ENCODE measurements around the gene SFXN2.
"Not testable (repeated sequence)": the region's sequence is repeated elsewhere in the genome, so short reads cannot be mapped to it uniquely, and the experiment has no call there.

SFXN2 gene, protein sequence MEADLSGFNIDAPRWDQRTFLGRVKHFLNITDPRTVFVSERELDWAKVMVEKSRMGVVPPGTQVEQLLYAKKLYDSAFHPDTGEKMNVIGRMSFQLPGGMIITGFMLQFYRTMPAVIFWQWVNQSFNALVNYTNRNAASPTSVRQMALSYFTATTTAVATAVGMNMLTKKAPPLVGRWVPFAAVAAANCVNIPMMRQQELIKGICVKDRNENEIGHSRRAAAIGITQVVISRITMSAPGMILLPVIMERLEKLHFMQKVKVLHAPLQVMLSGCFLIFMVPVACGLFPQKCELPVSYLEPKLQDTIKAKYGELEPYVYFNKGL

GRCh38 chr10:102714621-102715455 is at the start of gene SFXN2:
TSS of gene SFXN2 (plus strand) at chr10:102714636. CDS start at chr10:102726637, 12,001 bp downstream.
- Histone ChIP-seq H3K36me3 (no peaks in the 10 kb centered on the region), H3K4me1 (ENCODE audit: control insufficient read depth in 1 of 2, insufficient read depth in 1 of 2, low read depth in 1 of 2, low read length in 1 of 2) (peaks cover 19 to 20% of the 10 kb centered on the region in 2 experiments)
- TF ChIP-seq, protein P1, sequence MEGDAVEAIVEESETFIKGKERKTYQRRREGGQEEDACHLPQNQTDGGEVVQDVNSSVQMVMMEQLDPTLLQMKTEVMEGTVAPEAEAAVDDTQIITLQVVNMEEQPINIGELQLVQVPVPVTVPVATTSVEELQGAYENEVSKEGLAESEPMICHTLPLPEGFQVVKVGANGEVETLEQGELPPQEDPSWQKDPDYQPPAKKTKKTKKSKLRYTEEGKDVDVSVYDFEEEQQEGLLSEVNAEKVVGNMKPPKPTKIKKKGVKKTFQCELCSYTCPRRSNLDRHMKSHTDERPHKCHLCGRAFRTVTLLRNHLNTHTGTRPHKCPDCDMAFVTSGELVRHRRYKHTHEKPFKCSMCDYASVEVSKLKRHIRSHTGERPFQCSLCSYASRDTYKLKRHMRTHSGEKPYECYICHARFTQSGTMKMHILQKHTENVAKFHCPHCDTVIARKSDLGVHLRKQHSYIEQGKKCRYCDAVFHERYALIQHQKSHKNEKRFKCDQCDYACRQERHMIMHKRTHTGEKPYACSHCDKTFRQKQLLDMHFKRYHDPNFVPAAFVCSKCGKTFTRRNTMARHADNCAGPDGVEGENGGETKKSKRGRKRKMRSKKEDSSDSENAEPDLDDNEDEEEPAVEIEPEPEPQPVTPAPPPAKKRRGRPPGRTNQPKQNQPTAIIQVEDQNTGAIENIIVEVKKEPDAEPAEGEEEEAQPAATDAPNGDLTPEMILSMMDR (IDR thresholded peaks at IDR 0.05) = no peak

GRCh38 chr10:102665904-102666509 is 48.4 kb upstream of the SFXN2 start:
- Histone ChIP-seq H3K27me3 (peaks cover under 1% of the 10 kb centered on the region), H3K4me1 (ENCODE audit: control insufficient read depth in 1 of 2, insufficient read depth in 1 of 2, low read depth in 1 of 2, low read length in 1 of 2) (peaks cover 8% of the 10 kb centered on the region in 2 experiments), H3K27ac (no peak overlapping the region), H3K9me3 (no peaks in the 10 kb centered on the region), H3K4me3 (ENCODE audit: low read depth in 1 of 2, low read length in 1 of 2) (no peak overlapping the region), H3K36me3 (no peaks in the 10 kb centered on the region)
- TF ChIP-seq, protein P1 (IDR thresholded peaks at IDR 0.05) = no peak

More at GRCh38 chr10:102714621-102715455, at the start of gene SFXN2:
- Histone ChIP-seq H3K27me3 (no peaks in the 10 kb centered on the region), H3K27ac (peak within 1 kb of the TSS; percentile 77), H3K9me3 (no peaks in the 10 kb centered on the region), H3K4me3 (ENCODE audit: low read depth in 1 of 2, low read length in 1 of 2) (peak within 1 kb of the TSS; percentile 90 to 98)

- H3K4me1 ChIP-seq (ENCODE audit: control insufficient read depth in 1 of 2, insufficient read depth in 1 of 2, low read depth in 1 of 2, low read length in 1 of 2); H3K36me3 ChIP-seq; H3K27ac ChIP-seq; H3K4me3 ChIP-seq (ENCODE audit: low read depth in 1 of 2, low read length in 1 of 2); H3K9me3 ChIP-seq; H3K27me3 ChIP-seq: not testable (repeated sequence)
These were observed 47.0 kb upstream of the SFXN2 start for GRCh38 chr10:102667411-102667810.

DNA sequence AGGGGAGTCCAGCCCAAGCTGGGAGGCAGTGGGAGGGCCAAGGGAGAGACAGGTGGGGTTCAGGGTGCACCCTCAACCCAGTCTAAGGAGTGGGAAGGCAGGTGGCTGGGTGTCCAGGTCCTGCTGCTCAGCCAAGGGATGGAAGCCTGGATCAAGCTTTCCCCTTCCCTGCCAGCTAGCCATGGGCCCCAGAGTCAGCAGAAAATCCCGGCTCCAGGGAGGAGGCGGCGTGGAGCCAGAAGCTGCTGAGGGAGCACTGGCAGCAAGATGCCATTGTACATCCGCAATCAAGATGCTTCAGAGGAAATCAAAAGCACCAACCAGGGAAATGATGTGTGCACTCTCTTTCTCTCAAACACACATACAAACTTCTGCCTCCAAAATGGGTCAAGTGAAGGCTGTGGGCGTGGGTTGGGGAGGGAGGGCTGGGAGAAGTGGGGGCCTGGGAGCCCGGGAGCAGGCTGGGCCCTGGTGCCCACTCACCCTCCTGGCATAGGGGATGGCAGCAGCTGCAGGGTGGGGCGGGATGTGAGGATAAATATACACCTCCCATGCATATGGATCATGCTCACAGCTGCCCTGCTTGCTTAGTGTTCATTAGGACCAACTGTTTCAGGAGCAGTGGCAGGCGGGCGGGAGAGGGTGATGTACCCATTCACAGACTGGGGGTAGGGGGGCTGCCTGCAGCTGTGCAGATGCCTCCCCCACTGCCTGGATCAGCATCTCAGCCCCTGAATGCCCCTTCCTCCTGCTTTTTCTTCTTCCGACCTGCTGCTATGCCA is 45.9 kb upstream of the SFXN2 start:
- Histone ChIP-seq H3K4me3 (ENCODE audit: low read depth in 1 of 2, low read length in 1 of 2) (no peak overlapping the region), H3K9me3 (no peaks in the 10 kb centered on the region), H3K27me3 (peaks cover 11% of the 10 kb centered on the region), H3K4me1 (ENCODE audit: control insufficient read depth in 1 of 2, insufficient read depth in 1 of 2, low read depth in 1 of 2, low read length in 1 of 2) (peaks cover 5 to 12% of the 10 kb centered on the region in 2 experiments), H3K27ac (no peak overlapping the region), H3K36me3 (no peaks in the 10 kb centered on the region)
- TF ChIP-seq, protein P1 (IDR thresholded peaks at IDR 0.05) = no peak

DNA sequence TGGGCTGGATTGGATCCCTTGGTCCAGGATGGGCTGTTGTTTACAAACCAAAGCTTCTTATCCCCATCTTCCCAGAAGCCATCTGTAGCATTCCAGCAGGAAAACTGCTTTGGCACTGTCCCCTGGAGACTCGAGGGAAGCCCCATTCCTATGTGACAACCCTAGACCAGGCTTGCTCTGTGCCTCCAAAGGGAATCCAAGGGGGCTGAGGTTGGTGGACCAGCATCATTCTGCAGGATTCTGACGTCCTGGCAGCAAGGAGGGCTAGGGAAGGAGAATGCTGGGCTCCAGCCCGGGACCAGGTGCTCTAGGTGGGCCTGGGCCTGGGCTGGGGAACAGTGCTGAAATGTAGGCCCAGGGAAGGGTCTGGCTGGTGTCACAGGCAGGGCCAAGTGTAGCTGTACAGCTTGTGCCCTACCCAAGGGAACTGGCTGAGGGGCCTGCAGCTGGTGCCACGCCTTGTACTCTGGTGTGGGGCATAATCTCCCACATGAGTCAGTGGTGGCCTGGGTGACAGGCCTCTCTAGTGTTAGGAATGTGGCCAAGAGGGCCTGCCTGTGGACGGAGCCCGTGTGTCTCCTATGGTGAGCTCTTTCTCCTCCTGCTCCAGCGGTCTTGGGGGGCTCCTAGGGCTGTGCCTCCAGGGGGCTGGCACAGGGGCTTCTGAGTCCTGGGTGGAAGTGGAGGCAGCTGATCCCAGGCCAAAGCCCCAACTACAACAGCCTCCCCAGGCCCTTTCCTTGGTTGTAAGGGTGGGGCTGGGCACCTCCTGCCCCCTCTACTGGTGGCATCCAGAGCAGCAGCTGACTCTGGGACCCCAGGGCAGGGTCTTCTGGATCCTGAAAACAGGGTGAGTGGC is 45.0 kb upstream of the SFXN2 start:
- H3K36me3 ChIP-seq = no peaks in the 10 kb centered on the region
- peaks cover 18% of the 10 kb centered on the region for H3K27me3 ChIP-seq
- TF ChIP-seq, protein P1 (IDR thresholded peaks at IDR 0.05) = no peak
- no peak overlapping the region for H3K4me3 ChIP-seq (ENCODE audit: low read depth in 1 of 2, low read length in 1 of 2)
- H3K4me1 ChIP-seq (ENCODE audit: control insufficient read depth in 1 of 2, insufficient read depth in 1 of 2, low read depth in 1 of 2, low read length in 1 of 2) = peaks cover 15 to 21% of the 10 kb centered on the region in 2 experiments
- H3K27ac ChIP-seq = no peak overlapping the region
- H3K9me3 ChIP-seq = no peaks in the 10 kb centered on the region

Measured in neutrophil (primary cell).